Measurements from ENCODE around the gene RCAN2. TPM values are rescaled to one million over a fixed set of nuclear protein-coding genes. Genes with fewer than 3 reads are reported as not detected.

RCAN2 gene
- total and polyA plus RNA-seq, 10 donors, result 2.4 to 15.7 (median 7.2) TPM

GRCh38 chr6:46456297-46456696 is 35.0 kb downstream of the RCAN2 start:
- TF ChIP-seq POLR2AphosphoS5 (IDR thresholded peaks at IDR 0.05), result no peak
- TF ChIP-seq, protein P1, sequence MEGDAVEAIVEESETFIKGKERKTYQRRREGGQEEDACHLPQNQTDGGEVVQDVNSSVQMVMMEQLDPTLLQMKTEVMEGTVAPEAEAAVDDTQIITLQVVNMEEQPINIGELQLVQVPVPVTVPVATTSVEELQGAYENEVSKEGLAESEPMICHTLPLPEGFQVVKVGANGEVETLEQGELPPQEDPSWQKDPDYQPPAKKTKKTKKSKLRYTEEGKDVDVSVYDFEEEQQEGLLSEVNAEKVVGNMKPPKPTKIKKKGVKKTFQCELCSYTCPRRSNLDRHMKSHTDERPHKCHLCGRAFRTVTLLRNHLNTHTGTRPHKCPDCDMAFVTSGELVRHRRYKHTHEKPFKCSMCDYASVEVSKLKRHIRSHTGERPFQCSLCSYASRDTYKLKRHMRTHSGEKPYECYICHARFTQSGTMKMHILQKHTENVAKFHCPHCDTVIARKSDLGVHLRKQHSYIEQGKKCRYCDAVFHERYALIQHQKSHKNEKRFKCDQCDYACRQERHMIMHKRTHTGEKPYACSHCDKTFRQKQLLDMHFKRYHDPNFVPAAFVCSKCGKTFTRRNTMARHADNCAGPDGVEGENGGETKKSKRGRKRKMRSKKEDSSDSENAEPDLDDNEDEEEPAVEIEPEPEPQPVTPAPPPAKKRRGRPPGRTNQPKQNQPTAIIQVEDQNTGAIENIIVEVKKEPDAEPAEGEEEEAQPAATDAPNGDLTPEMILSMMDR (IDR thresholded peaks at IDR 0.05 in 8 of 11, conservative IDR thresholded peaks at IDR 0.05 in 3 of 11), result no peak
- no peak for TF ChIP-seq POLR2A (IDR thresholded peaks at IDR 0.05)
- 67 to 77% (median 71%) methylated on average over 2 of the region's 2 CpGs for WGBS, 5 donors
- H3K4me1 ChIP-seq, result no peaks in the 10 kb centered on the region
- no peaks in the 10 kb centered on the region for H3K36me3 ChIP-seq
- H3K9me3 ChIP-seq, result no peaks in the 10 kb centered on the region
- H3K27ac ChIP-seq, result no peak overlapping the region
- H3K27me3 ChIP-seq (replicated peaks in 1 of 7), result peaks cover 0 to 1% (median 0%) of the 10 kb centered on the region in 7 donors
- no peak overlapping the region for H3K4me3 ChIP-seq
- DNase-seq, result no peak
- intact Hi-C loops (cut with DNase I; ENCODE audit: low total_unique reads), result no loop called here

GRCh38 chr6:46454691-46455090 is 36.6 kb downstream of the RCAN2 start:
- no peaks in the 10 kb centered on the region for H3K4me1 ChIP-seq
- TF ChIP-seq POLR2A (IDR thresholded peaks at IDR 0.05) (no peak), POLR2AphosphoS5 (IDR thresholded peaks at IDR 0.05) (no peak)
- 82 to 97% (median 95%) methylated on average over 1 of the region's 1 CpG for WGBS, 5 donors
- peaks cover 0 to 8% (median 5%) of the 10 kb centered on the region in 8 donors for H3K9me3 ChIP-seq
- H3K27ac ChIP-seq, result no peak overlapping the region
- intact Hi-C loops (cut with DNase I; ENCODE audit: low total_unique reads), result no loop called here
- no peaks in the 10 kb centered on the region for H3K27me3 ChIP-seq (replicated peaks in 1 of 7)
- no peak for DNase-seq
- no peaks in the 10 kb centered on the region for H3K36me3 ChIP-seq
- H3K4me3 ChIP-seq, result no peak overlapping the region

DNA sequence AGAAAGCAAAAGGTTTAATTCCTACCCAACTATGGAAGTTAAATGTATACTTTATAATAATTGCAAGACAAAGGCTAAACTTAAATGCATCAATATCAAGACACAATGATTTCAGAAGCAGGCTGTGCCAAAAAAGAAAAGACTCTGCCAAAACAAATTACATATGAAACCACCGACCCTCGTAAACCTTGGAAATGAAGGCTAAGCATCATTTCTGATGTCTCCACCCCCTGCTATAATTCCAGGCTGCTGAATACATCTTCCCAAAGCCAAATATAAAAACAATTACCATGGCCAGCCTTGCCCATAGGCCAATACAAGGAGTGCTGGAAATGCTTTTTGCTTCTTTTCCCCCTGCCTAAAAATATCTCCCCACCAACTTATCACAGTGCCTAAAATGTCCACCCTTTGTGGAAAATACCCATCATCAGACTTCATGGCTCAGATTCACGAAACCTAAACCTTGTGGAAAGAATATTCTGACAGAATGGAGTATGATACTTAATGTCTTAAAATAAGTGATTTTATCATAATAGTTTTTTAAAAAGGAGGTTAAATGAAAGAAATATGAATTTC is 37.4 kb downstream of the RCAN2 start:
- intact Hi-C loops (cut with DNase I; ENCODE audit: low total_unique reads), result no loop called here
- no peak overlapping the region for H3K4me3 ChIP-seq
- H3K27me3 ChIP-seq (replicated peaks in 1 of 7), result no peaks in the 10 kb centered on the region
- no peaks in the 10 kb centered on the region for H3K36me3 ChIP-seq
- WGBS, 5 donors, result 74 to 90% (median 81%) methylated on average over 3 of the region's 3 CpGs
- no peak for DNase-seq
- H3K9me3 ChIP-seq, result peaks cover 0 to 15% (median 14%) of the 10 kb centered on the region in 8 donors
- no peaks in the 10 kb centered on the region for H3K4me1 ChIP-seq
- TF ChIP-seq POLR2A (IDR thresholded peaks at IDR 0.05) (no peak), POLR2AphosphoS5 (IDR thresholded peaks at IDR 0.05) (no peak)
- TF ChIP-seq, protein P1 (IDR thresholded peaks at IDR 0.05 in 8 of 11, conservative IDR thresholded peaks at IDR 0.05 in 3 of 11), result no peak
- no peak overlapping the region for H3K27ac ChIP-seq

DNA sequence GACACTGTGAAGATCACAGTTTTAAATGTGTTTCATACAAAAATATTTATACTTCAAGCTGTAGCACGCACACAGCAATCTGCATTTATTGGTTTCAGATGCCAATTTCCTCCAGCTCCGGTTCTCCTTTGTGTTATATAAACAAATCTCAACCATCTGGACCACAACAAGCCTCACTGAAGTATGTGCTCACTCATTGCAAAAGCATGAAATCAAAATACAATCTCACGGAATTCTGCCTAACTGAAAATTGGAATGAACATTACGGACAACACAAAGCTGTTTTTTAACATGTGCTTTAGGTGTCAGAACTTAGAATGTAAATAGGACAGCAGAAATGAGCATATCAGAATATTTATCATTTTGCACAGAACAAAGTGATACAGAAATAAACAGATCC is 38.0 kb downstream of the RCAN2 start:
- no peak for TF ChIP-seq POLR2AphosphoS5 (IDR thresholded peaks at IDR 0.05)
- TF ChIP-seq POLR2A (IDR thresholded peaks at IDR 0.05), result no peak
- TF ChIP-seq, protein P1 (IDR thresholded peaks at IDR 0.05 in 8 of 11, conservative IDR thresholded peaks at IDR 0.05 in 3 of 11), result no peak
- no peaks in the 10 kb centered on the region for H3K4me1 ChIP-seq
- DNase-seq, result no peak
- peaks cover 0 to 22% (median 16%) of the 10 kb centered on the region in 8 donors for H3K9me3 ChIP-seq
- H3K27me3 ChIP-seq (replicated peaks in 1 of 7), result no peaks in the 10 kb centered on the region
- intact Hi-C loops (cut with DNase I; ENCODE audit: low total_unique reads), result no loop called here
- WGBS, 5 donors, result 76 to 83% (median 81%) methylated on average over 4 of the region's 4 CpGs
- no peak overlapping the region for H3K4me3 ChIP-seq
- no peak overlapping the region for H3K27ac ChIP-seq
- H3K36me3 ChIP-seq, result no peaks in the 10 kb centered on the region
